GM23338 (cell line): Measurements from ENCODE around the gene EPHA4. TPM values are rescaled to one million over a fixed set of nuclear protein-coding genes. Genes with fewer than 3 reads are reported as not detected.

ENCODE experiments used
- ATAC-seq: fragments of 200-7000 bp; cut with Tn5 transposase; 3 replicates; pipeline ENCODE4 v1.9.1; 2020
- DNase-seq: peaks from one replicate; pipeline ENCODE4 v3.0.0-alpha.2; 2015; ENCODE audit warnings: low spot score
- H2AFZ ChIP-seq: fragments of 200-600 bp; sonication (generic); 2 replicates; pipeline ENCODE4 v1.8.0; 2016; ENCODE audit warnings: antibody characterized with exemption, mild to moderate bottlenecking, moderate library complexity
- H3F3A ChIP-seq: fragments of 200-600 bp; sonication (generic); replicated peaks from 2 replicates; pipeline ENCODE4 v1.8.0; 2017; ENCODE audit warnings: antibody characterized with exemption, mixed run types, low read depth
- H3K27ac ChIP-seq: fragments of 200-600 bp; sonication (generic); 2 replicates; pipeline ENCODE4 v1.6.1; 2016; ENCODE audit warnings: low read depth
- H3K27me3 ChIP-seq: fragments of 200-600 bp; sonication (generic); 2 replicates; pipeline ENCODE4 v1.8.0; 2016; ENCODE audit warnings: mild to moderate bottlenecking, mixed run types, moderate library complexity; ENCODE audit not compliant: insufficient read depth
- H3K36me3 ChIP-seq: fragments of 200-600 bp; sonication (generic); 2 replicates; pipeline ENCODE4 v1.8.0; 2016; ENCODE audit warnings: mild to moderate bottlenecking; ENCODE audit not compliant: insufficient read depth
- H3K4me1 ChIP-seq: fragments of 200-600 bp; sonication (generic); 2 replicates; pipeline ENCODE4 v1.8.0; 2016; ENCODE audit warnings: mild to moderate bottlenecking, moderate library complexity; ENCODE audit not compliant: insufficient read depth
- H3K4me2 ChIP-seq: fragments of 200-600 bp; sonication (generic); 2 replicates; pipeline ENCODE4 v1.7.1; 2017; ENCODE audit warnings: mixed run types
- H3K4me3 ChIP-seq: fragments of 200-600 bp; sonication (generic); 2 replicates; pipeline ENCODE4 v1.6.1; 2016; ENCODE audit warnings: mixed run types
- H3K79me2 ChIP-seq: fragments of 200-600 bp; sonication (generic); replicated peaks from 2 replicates; pipeline ENCODE4 v1.8.0; 2017; ENCODE audit warnings: mild to moderate bottlenecking; ENCODE audit not compliant: insufficient read depth
- H3K9me2 ChIP-seq: fragments of 200-600 bp; sonication (generic); 2 replicates; pipeline ENCODE4 v1.8.0; 2017; ENCODE audit not compliant: insufficient read depth
- H4K20me1 ChIP-seq: fragments of 200-600 bp; sonication (generic); replicated peaks from 2 replicates; pipeline ENCODE4 v1.8.0; 2017; ENCODE audit warnings: mild to moderate bottlenecking; ENCODE audit not compliant: insufficient read depth
- H3K27ac Mint-ChIP-seq: 2 replicates; pipeline ENCODE4 v1.8.0; 2020; ENCODE audit warnings: inconsistent platforms, mild to moderate bottlenecking, moderate library complexity, mixed read lengths
- H3K27me3 Mint-ChIP-seq: 3 replicates; pipeline ENCODE4 v1.8.0; 2022; ENCODE audit warnings: low read depth, mild to moderate bottlenecking, moderate library complexity, mixed read lengths, inconsistent platforms; ENCODE audit not compliant: insufficient read depth, poor library complexity
- H3K36me3 Mint-ChIP-seq: 3 replicates; pipeline ENCODE4 v1.8.0; 2021; ENCODE audit warnings: low read depth, mild to moderate bottlenecking, inconsistent platforms, moderate library complexity, mixed read lengths
- H3K4me1 Mint-ChIP-seq: 3 replicates; pipeline ENCODE4 v1.8.0; 2020; ENCODE audit warnings: mild to moderate bottlenecking, inconsistent platforms, mixed read lengths
- H3K4me3 Mint-ChIP-seq: 3 replicates; pipeline ENCODE4 v1.8.0; 2021; ENCODE audit warnings: moderate library complexity, mild to moderate bottlenecking, inconsistent platforms, mixed read lengths
- H3K9me3 Mint-ChIP-seq: 3 replicates; pipeline ENCODE4 v1.8.0; 2020; ENCODE audit warnings: moderate library complexity, mild to moderate bottlenecking, inconsistent platforms, mixed read lengths
- EZH2 ChIP-seq: fragments of 200-600 bp; sonication (generic); IDR thresholded peaks from one replicate; pipeline ENCODE4 v1.8.0; 2017; ENCODE audit warnings: antibody characterized with exemption, mild to moderate bottlenecking, low read depth; ENCODE audit not compliant: unreplicated experiment
- EZH2phosphoT487 ChIP-seq: fragments of 200-600 bp; sonication (generic); IDR thresholded peaks from one replicate; pipeline ENCODE4 v1.8.1; 2018; ENCODE audit warnings: antibody characterized with exemption; ENCODE audit not compliant: unreplicated experiment
- JUNB ChIP-seq: IDR thresholded peaks from one replicate; pipeline ENCODE4 v1.6.1; 2016; ENCODE audit warnings: antibody characterized with exemption; ENCODE audit not compliant: unreplicated experiment
- NANOG ChIP-seq: IDR thresholded peaks from 2 replicates; pipeline ENCODE4 v1.6.1; 2016; ENCODE audit warnings: antibody characterized with exemption, borderline replicate concordance
- REST ChIP-seq: IDR thresholded peaks from one replicate; pipeline ENCODE4 v1.6.1; 2018; ENCODE audit warnings: antibody characterized with exemption; ENCODE audit not compliant: unreplicated experiment
- STAT1 ChIP-seq: IDR thresholded peaks from one replicate; pipeline ENCODE4 v1.6.1; 2016; ENCODE audit warnings: antibody characterized with exemption; ENCODE audit not compliant: unreplicated experiment
- ZNF331 ChIP-seq: fragments of 250-450 bp; sonication (Bioruptor Pico); IDR thresholded peaks from 2 replicates; pipeline ENCODE4 v1.5.0; 2020; ENCODE audit warnings: low read depth, mild to moderate bottlenecking, moderate library complexity
- ZNF462 ChIP-seq: fragments of 250-450 bp; sonication (Bioruptor Pico); IDR thresholded peaks from 2 replicates; pipeline ENCODE4 v1.5.0; 2020; ENCODE audit warnings: mild to moderate bottlenecking, moderate library complexity
- polyA plus RNA-seq: library from polyadenylated mRNA; unstranded; fragments of >200 nt; fragmentation: Nextera tagmentation; extraction: Ambion mirVana; gene quantifications from 2 replicates; pipeline ENCODE4 v1.2.1, GENCODE V29; 2016
- total RNA-seq: library from RNA; depleted of rRNA; stranded (reverse); fragments of >200 nt; shearing (Covaris generic); gene quantifications from 2 replicates; pipeline ENCODE4 v1.2.3, GENCODE V29; 2014

Gene EPHA4
- total and polyA plus RNA-seq, 2 experiments from 2014 or later = 4.1 to 6.2 TPM

GRCh38 chr2:221374234-221374633 lies 197.9 kb downstream of the EPHA4 start (continued):
- TF ChIP-seq ZNF462 (CRISPR knock-in tag) (no peak), NANOG (no peak), REST (no peak), EZH2 (no peak)

- H4K20me1 ChIP-seq = no peaks in the 10 kb centered on the region
- 0 out of 3 replicates have a peak, but pooled peaks cover 2% of the 10 kb centered on the region for H3K36me3 Mint-ChIP-seq
- H3K36me3 ChIP-seq = no peaks in the 10 kb centered on the region
- H3K27me3 ChIP-seq = no peaks in the 10 kb centered on the region
- peaks cover 8% of the 10 kb centered on the region for H3K27me3 Mint-ChIP-seq
- no peak overlapping the region for H3K4me2 ChIP-seq
- ATAC-seq (no peak), DNase-seq (no peak)
- H3K79me2 ChIP-seq = no peaks in the 10 kb centered on the region
- H3K27ac Mint-ChIP-seq = peak overlapping the region; percentile 91
- no peaks in the 10 kb centered on the region for H3F3A ChIP-seq
- peaks cover 12% of the 10 kb centered on the region for H3K4me1 ChIP-seq
- peaks cover 35% of the 10 kb centered on the region for H3K4me1 Mint-ChIP-seq
- no peak overlapping the region for H3K4me3 Mint-ChIP-seq
- peak overlapping the region; percentile 57 for H2AFZ ChIP-seq
- no peak overlapping the region for H3K4me3 ChIP-seq
- H3K9me2 ChIP-seq = peaks cover 5% of the 10 kb centered on the region
- H3K9me3 Mint-ChIP-seq = no peaks in the 10 kb centered on the region; the same call in 2 of the 3 replicates
- no peak overlapping the region for H3K27ac ChIP-seq
- TF ChIP-seq EZH2 (no peak), ZNF331 (no peak), EZH2phosphoT487 (no peak), JUNB (no peak), NANOG (no peak), STAT1 (no peak)
Observed at GRCh38 chr2:221372907-221373306, 199.2 kb downstream of the EPHA4 start.
